Measurements from ENCODE around the gene KAT8.
A peak's percentile ranks its signal among the peaks of the same experiment; 100 is the strongest.
"Not testable (repeated sequence)": the region's sequence is repeated elsewhere in the genome, so short reads cannot be mapped to it uniquely, and the experiment has no call there.

The KAT8 gene

DNA sequence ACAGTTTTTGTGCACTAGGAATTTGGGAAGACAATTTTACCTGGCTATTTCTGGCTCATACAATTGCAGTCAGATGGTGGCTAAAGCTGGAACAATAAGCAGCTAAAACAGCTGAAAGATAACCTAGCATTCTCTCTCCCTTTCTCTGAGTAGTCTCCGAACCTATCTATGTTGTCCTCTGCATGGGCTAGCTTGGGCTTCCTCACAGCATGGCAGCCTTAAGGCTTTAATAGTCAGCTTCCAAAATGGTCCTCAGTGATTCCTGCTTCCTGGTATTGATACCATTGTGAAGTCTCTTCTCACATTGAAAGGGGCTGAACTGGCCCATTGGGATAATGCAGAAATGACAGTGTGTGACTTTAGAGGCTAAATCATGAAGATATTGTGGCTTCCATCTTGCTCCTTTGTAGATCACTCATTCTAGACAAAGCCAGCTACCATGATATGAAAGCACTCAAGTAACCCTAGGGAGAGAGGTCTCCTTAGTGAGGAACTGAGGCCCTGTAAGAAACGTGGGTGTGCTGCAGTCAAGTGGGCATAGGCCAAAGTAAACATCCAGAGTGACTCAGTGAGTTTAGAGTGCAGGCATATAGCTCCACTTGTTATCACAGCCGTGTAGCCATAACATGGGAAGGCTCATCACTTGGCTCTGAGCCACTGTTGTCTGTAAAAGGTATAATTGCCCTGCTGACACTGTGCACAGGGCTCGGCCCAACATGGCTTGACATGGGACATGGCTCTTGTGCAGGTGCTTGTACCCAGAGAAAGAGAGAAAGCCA is 17.4 kb upstream of the KAT8 start:
- Histone ChIP-seq H3K9me3 (ENCODE audit: control insufficient read depth, insufficient read depth, low read depth, low read length) (no peaks in the 10 kb centered on the region; the same call in 1 of the 2 replicates), H3K36me3 (ENCODE audit: control insufficient read depth in 2 of 2, insufficient read depth in 1 of 2, low read length in 2 of 2) (no peaks in the 10 kb centered on the region), H3K27ac (ENCODE audit: extremely low read depth, low read depth, low read length) (no peak overlapping the region), H3K4me1 (ENCODE audit: control insufficient read depth, insufficient read depth, low read length) (no peaks in the 10 kb centered on the region), H3K4me3 (ENCODE audit: low read depth, low read length) (no peak overlapping the region)
- ChIA-PET CTCF (interaction anchor here (0.7 kb wide), 1 partner anchor 114 kb away, joined by 4 read pairs; no protein-coding TSS in a partner anchor), POLR2A (interaction anchor here (0.5 to 1.6 kb wide), 6 partner anchors 17 to 773 kb away, joined by 3 to 11 read pairs (median 4); partner anchors contain the start of genes KAT8, ZNF267, ZNF646 and ZNF668)
- TF ChIP-seq ZNF48 (tag by site-specific recombination; IDR thresholded peaks at IDR 0.05): no peak
- 0 out of 2 replicates have a peak, but pooled peaks have one; percentile 16 for TF ChIP-seq YY1 (tag by site-specific recombination; IDR thresholded peaks at IDR 0.05)
- peak; percentile 68; the same call in 1 of the 2 replicates for TF ChIP-seq EGR2 (tag by site-specific recombination; IDR thresholded peaks at IDR 0.05; ENCODE audit: low read depth)
- TF ChIP-seq, protein P1, sequence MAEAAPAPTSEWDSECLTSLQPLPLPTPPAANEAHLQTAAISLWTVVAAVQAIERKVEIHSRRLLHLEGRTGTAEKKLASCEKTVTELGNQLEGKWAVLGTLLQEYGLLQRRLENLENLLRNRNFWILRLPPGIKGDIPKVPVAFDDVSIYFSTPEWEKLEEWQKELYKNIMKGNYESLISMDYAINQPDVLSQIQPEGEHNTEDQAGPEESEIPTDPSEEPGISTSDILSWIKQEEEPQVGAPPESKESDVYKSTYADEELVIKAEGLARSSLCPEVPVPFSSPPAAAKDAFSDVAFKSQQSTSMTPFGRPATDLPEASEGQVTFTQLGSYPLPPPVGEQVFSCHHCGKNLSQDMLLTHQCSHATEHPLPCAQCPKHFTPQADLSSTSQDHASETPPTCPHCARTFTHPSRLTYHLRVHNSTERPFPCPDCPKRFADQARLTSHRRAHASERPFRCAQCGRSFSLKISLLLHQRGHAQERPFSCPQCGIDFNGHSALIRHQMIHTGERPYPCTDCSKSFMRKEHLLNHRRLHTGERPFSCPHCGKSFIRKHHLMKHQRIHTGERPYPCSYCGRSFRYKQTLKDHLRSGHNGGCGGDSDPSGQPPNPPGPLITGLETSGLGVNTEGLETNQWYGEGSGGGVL (tag by site-specific recombination; IDR thresholded peaks at IDR 0.05): 0 out of 2 replicates have a peak, but pooled peaks have one; percentile 9
- no peak for TF ChIP-seq ZNF155 (tag by site-specific recombination; IDR thresholded peaks at IDR 0.05)
- TF ChIP-seq, protein P2, sequence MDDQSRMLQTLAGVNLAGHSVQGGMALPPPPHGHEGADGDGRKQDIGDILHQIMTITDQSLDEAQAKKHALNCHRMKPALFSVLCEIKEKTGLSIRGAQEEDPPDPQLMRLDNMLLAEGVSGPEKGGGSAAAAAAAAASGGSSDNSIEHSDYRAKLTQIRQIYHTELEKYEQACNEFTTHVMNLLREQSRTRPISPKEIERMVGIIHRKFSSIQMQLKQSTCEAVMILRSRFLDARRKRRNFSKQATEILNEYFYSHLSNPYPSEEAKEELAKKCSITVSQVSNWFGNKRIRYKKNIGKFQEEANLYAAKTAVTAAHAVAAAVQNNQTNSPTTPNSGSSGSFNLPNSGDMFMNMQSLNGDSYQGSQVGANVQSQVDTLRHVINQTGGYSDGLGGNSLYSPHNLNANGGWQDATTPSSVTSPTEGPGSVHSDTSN (CRISPR knock-in tag; IDR thresholded peaks at IDR 0.05): no peak
- TF ChIP-seq ZFHX2 (tag by site-specific recombination; conservative IDR thresholded peaks at IDR 0.05): peak; percentile 43; the same call in 1 of the 2 replicates

DNA sequence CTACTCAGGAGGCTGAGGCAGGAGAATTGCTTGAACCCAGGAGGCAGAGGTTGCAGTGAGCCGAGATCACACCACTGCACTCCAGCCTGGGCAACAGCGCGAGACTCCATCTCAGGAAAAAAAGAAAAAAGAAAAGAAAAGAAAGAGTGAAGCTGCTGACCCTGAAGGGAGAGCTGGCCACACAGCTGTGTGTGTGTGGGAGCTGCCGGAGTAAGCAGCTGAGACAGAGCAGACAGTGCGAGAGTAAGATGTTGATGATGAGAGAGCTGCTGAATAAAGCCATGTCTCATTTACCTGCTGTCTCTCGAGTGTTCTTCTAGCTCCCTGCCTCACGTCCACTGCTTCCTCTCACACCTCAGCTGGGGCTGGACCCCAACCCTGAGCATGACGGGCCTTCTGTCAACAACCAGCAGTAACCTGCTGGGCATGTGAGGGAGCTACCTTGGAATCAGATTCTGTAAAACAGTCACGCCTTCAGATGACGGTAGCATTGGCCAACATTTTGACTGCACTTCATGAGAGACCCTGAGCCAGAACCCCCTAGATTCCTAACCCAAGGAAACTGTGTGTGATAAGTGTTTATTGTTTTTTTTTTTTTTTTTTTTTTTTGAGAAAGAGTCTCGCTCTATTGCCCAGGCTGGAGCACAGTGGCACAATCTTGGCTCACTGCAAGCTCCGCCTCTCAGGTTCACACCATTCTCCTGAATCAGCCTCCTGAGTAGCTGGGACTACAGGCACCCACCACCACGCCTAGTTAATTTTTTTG is 16.4 kb upstream of the KAT8 start:
- not testable (repeated sequence) for H3K9me3 ChIP-seq (ENCODE audit: control insufficient read depth, insufficient read depth, low read depth, low read length); H3K36me3 ChIP-seq (ENCODE audit: control insufficient read depth in 2 of 2, insufficient read depth in 1 of 2, low read length in 2 of 2); H3K4me1 ChIP-seq (ENCODE audit: control insufficient read depth, insufficient read depth, low read length); H3K4me3 ChIP-seq (ENCODE audit: low read depth, low read length); H3K27ac ChIP-seq (ENCODE audit: extremely low read depth, low read depth, low read length)
- CTCF ChIA-PET: interaction anchor here (1.4 kb wide), 1 partner anchor 42 kb away, joined by 4 read pairs; no protein-coding TSS in a partner anchor
- POLR2A ChIA-PET: interaction anchor here (0.8 to 1.6 kb wide), 6 partner anchors 13 to 772 kb away, joined by 3 to 6 read pairs (median 4); partner anchors contain the start of genes FUS, KAT8, ZNF267 and ZNF646

DNA sequence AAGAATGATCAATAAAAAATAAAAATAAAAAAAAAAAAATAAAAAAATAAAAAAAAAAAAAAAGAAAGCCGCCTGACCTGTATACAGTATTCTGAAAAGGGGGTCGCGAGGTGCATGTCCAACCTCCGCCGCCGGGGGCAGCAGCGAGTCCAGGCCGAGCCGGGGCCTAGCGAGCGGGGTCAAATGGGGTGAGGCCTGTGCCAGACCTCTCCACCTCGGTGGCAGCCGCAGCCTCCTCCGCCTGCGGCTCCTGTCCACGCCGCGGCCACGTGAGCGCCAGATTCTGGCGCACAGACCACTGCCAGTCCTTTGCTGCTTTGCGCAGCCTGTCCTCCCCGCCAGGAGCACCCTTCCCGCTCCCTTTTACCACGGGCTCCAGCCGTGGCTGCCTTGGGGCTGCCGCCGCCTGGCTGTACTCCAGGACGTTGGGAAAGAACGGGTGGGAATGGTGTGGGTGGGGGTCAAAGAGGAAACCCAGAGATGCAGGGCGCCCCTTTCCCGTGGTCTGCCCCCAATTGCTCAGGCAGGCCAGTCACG is 11.7 kb upstream of the KAT8 start:
- H3K4me1 ChIP-seq (ENCODE audit: control insufficient read depth, insufficient read depth, low read length): no peaks in the 10 kb centered on the region; the same call in none of the 2 replicates
- H3K9me3 ChIP-seq (ENCODE audit: control insufficient read depth, insufficient read depth, low read depth, low read length): no peaks in the 10 kb centered on the region
- CTCF ChIA-PET: no interaction called here
- H3K4me3 ChIP-seq (ENCODE audit: low read depth, low read length): no peak overlapping the region
- H3K27ac ChIP-seq (ENCODE audit: extremely low read depth, low read depth, low read length): peak overlapping the region; percentile 70
- POLR2A ChIA-PET: no interaction called here
- peaks cover 0 to 15% of the 10 kb centered on the region in 2 experiments; a peak in 1 of 3 replicates for H3K36me3 ChIP-seq (ENCODE audit: control insufficient read depth in 2 of 2, insufficient read depth in 1 of 2, low read length in 2 of 2)
- TF ChIP-seq EGR2 (tag by site-specific recombination; IDR thresholded peaks at IDR 0.05; ENCODE audit: low read depth) (peak; percentile 30; the same call in 1 of the 2 replicates), ZNF133 (tag by site-specific recombination; IDR thresholded peaks at IDR 0.05) (no peak), ZNF140 (tag by site-specific recombination; IDR thresholded peaks at IDR 0.05) (no peak), MYNN (tag by site-specific recombination; IDR thresholded peaks at IDR 0.05; ENCODE audit: borderline replicate concordance) (no peak), ZNF138 (tag by site-specific recombination; IDR thresholded peaks at IDR 0.05; ENCODE audit: borderline replicate concordance) (no peak), REPIN1 (tag by site-specific recombination; IDR thresholded peaks at IDR 0.05; ENCODE audit: low read depth) (no peak), ZNF174 (tag by site-specific recombination; IDR thresholded peaks at IDR 0.05) (no peak), ZNF184 (tag by site-specific recombination; IDR thresholded peaks at IDR 0.05) (no peak)
- TF ChIP-seq, protein P3, sequence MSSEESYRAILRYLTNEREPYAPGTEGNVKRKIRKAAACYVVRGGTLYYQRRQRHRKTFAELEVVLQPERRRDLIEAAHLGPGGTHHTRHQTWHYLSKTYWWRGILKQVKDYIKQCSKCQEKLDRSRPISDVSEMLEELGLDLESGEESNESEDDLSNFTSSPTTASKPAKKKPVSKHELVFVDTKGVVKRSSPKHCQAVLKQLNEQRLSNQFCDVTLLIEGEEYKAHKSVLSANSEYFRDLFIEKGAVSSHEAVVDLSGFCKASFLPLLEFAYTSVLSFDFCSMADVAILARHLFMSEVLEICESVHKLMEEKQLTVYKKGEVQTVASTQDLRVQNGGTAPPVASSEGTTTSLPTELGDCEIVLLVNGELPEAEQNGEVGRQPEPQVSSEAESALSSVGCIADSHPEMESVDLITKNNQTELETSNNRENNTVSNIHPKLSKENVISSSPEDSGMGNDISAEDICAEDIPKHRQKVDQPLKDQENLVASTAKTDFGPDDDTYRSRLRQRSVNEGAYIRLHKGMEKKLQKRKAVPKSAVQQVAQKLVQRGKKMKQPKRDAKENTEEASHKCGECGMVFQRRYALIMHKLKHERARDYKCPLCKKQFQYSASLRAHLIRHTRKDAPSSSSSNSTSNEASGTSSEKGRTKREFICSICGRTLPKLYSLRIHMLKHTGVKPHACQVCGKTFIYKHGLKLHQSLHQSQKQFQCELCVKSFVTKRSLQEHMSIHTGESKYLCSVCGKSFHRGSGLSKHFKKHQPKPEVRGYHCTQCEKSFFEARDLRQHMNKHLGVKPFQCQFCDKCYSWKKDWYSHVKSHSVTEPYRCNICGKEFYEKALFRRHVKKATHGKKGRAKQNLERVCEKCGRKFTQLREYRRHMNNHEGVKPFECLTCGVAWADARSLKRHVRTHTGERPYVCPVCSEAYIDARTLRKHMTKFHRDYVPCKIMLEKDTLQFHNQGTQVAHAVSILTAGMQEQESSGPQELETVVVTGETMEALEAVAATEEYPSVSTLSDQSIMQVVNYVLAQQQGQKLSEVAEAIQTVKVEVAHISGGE (tag by site-specific recombination; conservative IDR thresholded peaks at IDR 0.05; ENCODE audit: low read depth): no peak
- TF ChIP-seq, protein P4, sequence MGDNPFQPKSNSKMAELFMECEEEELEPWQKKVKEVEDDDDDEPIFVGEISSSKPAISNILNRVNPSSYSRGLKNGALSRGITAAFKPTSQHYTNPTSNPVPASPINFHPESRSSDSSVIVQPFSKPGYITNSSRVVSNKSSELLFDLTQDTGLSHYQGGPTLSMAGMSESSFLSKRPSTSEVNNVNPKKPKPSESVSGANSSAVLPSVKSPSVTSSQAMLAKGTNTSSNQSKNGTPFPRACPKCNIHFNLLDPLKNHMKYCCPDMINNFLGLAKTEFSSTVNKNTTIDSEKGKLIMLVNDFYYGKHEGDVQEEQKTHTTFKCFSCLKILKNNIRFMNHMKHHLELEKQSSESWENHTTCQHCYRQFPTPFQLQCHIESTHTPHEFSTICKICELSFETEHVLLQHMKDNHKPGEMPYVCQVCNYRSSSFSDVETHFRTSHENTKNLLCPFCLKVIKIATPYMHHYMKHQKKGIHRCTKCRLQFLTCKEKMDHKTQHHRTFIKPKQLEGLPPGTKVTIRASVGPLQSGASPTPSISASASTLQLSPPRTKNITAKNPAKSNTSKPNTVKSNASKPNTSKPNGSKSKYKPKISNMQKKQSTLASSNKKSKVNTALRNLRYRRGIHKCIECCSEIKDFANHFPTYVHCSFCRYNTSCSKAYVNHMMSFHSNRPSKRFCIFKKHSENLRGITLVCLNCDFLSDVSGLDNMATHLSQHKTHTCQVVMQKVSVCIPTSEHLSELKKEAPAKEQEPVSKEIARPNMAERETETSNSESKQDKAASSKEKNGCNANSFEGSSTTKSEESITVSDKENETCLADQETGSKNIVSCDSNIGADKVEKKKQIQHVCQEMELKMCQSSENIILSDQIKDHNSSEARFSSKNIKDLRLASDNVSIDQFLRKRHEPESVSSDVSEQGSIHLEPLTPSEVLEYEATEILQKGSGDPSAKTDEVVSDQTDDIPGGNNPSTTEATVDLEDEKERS (tag by site-specific recombination; IDR thresholded peaks at IDR 0.05): no peak
- TF ChIP-seq, protein P5, sequence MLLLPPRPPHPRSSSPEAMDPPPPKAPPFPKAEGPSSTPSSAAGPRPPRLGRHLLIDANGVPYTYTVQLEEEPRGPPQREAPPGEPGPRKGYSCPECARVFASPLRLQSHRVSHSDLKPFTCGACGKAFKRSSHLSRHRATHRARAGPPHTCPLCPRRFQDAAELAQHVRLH (tag by site-specific recombination; IDR thresholded peaks at IDR 0.05): no peak

Measured in HEK293 (cell line).